ENCODE measurements around the gene LNPEP. TPM values are rescaled to one million over a fixed set of nuclear protein-coding genes. Genes with fewer than 3 reads are reported as not detected.

Gene LNPEP
- total and polyA plus RNA-seq, 10 of the 15 experiments (the other 5 are each of a cell fraction or from before 2014, with no cell fraction given), result 5.6 to 54.9 (median 25.0) TPM

DNA sequence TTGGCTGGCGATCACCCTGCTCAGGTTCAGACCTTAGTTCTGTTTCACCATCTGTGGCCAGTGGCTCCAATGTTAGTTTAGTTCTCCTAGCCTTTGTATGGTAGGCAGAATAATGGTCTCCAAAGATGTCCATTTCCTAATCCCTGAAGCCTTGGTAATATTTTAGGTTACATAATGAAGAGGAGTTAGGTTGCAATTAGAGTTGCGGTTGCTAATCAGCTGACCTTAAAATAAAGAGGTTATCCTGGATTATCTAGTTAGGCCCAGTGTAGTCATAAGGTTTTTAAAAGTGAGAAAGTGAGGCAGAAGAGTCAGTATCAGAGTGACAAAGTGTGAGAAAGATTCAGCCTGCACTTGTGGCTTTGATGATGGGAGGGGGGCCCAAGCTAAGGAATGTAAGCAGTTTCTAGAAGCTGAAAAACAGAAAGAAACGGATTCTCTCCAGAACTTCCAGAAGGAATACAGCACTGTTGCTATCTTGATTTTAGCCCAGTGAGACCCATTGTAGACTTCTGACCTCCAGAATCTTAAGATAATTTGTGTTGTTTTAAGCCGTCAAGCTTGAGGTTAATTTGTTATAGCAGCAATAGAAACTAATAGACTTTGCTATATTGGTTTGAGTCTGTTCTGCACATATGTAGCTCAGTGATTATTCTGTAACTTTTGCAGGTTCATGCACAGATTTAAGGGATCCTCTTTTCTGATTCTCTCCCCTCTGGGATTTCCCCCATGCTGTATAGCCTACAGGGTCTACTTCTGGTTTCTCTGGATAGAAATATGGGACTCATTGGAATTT lies 21.6 kb downstream of the LNPEP start (continued):
- TF ChIP-seq ZNF384 (IDR thresholded peaks at IDR 0.05; ENCODE audit: borderline replicate concordance, low read depth, low read length), result no peak
- TF ChIP-seq ELK1 (IDR thresholded peaks at IDR 0.05; ENCODE audit: low read depth, low read length), result no peak
- TF ChIP-seq HDGF (IDR thresholded peaks at IDR 0.05), result no peak
- TF ChIP-seq POU2F2 (IDR thresholded peaks at IDR 0.05; ENCODE audit: borderline replicate concordance, low read depth, low read length), result no peak
- TF ChIP-seq, protein P1, sequence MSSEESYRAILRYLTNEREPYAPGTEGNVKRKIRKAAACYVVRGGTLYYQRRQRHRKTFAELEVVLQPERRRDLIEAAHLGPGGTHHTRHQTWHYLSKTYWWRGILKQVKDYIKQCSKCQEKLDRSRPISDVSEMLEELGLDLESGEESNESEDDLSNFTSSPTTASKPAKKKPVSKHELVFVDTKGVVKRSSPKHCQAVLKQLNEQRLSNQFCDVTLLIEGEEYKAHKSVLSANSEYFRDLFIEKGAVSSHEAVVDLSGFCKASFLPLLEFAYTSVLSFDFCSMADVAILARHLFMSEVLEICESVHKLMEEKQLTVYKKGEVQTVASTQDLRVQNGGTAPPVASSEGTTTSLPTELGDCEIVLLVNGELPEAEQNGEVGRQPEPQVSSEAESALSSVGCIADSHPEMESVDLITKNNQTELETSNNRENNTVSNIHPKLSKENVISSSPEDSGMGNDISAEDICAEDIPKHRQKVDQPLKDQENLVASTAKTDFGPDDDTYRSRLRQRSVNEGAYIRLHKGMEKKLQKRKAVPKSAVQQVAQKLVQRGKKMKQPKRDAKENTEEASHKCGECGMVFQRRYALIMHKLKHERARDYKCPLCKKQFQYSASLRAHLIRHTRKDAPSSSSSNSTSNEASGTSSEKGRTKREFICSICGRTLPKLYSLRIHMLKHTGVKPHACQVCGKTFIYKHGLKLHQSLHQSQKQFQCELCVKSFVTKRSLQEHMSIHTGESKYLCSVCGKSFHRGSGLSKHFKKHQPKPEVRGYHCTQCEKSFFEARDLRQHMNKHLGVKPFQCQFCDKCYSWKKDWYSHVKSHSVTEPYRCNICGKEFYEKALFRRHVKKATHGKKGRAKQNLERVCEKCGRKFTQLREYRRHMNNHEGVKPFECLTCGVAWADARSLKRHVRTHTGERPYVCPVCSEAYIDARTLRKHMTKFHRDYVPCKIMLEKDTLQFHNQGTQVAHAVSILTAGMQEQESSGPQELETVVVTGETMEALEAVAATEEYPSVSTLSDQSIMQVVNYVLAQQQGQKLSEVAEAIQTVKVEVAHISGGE (CRISPR knock-in tag; IDR thresholded peaks at IDR 0.05), result no peak
- TF ChIP-seq LARP7 (IDR thresholded peaks at IDR 0.05), result no peak
- peak; percentile 65 to 73; a peak in 2 of 4 replicates for TF ChIP-seq IKZF2 (IDR thresholded peaks at IDR 0.05)
- TF ChIP-seq FOXM1 (IDR thresholded peaks at IDR 0.05; ENCODE audit: low read depth, low read length), result no peak; the same call in 1 of the 2 replicates
- TF ChIP-seq RAD21 (IDR thresholded peaks at IDR 0.05; ENCODE audit: insufficient read depth, low read depth, low read length), result no peak
- TF ChIP-seq, protein P2, sequence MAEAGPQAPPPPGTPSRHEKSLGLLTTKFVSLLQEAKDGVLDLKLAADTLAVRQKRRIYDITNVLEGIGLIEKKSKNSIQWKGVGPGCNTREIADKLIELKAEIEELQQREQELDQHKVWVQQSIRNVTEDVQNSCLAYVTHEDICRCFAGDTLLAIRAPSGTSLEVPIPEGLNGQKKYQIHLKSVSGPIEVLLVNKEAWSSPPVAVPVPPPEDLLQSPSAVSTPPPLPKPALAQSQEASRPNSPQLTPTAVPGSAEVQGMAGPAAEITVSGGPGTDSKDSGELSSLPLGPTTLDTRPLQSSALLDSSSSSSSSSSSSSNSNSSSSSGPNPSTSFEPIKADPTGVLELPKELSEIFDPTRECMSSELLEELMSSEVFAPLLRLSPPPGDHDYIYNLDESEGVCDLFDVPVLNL (IDR thresholded peaks at IDR 0.05; ENCODE audit: low read depth, low read length), result no peak
- no peak for TF ChIP-seq HCFC1 (IDR thresholded peaks at IDR 0.05; ENCODE audit: low read length)
- TF ChIP-seq EZH2 (IDR thresholded peaks at IDR 0.05; ENCODE audit: borderline replicate concordance, control insufficient read depth, low read depth, low read length), result no peak
- TF ChIP-seq CBX5 (IDR thresholded peaks at IDR 0.05; ENCODE audit: low read depth), result no peak
- TF ChIP-seq SMARCA5 (IDR thresholded peaks at IDR 0.05), result no peak
- no peak for TF ChIP-seq SIX5 (IDR thresholded peaks at IDR 0.05; ENCODE audit: low read depth, low read length, severe bottlenecking)
- no peak for TF ChIP-seq MLLT1 (IDR thresholded peaks at IDR 0.05)
- TF ChIP-seq ATF7 (IDR thresholded peaks at IDR 0.05; ENCODE audit: low read depth), result 0 out of 2 replicates have a peak, but pooled peaks have one; percentile 22
- TF ChIP-seq ZNF622 (IDR thresholded peaks at IDR 0.05), result no peak
- no peak for TF ChIP-seq E4F1 (IDR thresholded peaks at IDR 0.05; ENCODE audit: borderline replicate concordance, partially characterized antibody)
- no peak for TF ChIP-seq MXI1 (IDR thresholded peaks at IDR 0.05; ENCODE audit: low read depth, low read length)

Measured in GM12878 (cell line).